Measurements from ENCODE around the gene DENND4A.

DNA sequence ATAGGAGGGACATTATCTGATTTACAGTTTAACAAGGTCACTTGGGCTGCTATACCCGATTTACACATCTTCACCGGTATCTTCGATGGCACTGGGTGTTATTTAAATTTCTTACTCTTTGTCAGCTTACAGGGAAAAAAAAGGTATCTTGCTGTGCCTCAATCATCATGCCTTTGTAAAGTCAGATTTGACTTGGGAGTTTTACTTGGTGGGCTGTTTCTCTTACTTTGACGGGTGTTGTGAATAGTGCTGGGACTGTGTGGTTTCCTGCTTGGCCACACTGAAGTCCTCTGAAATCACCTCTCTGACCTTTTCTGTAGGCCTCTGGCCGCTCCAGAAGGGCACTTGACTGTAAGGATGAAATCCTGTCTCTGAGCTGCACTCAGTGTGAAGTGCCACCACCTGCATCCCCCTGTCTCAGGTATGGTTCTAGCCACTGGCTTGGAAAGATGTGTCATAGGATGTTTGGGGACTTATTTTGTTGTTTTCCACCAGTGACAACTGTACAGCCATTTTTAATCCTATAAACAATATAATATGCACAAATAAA, 173.5 kb downstream of the DENND4A start:
- TF ChIP-seq CTCF (IDR thresholded peaks at IDR 0.05) (no peak), POLR2AphosphoS5 (IDR thresholded peaks at IDR 0.05) (no peak), POLR2A (IDR thresholded peaks at IDR 0.05) (no peak)
